HEK293 (cell line): ENCODE data around the gene TMEM179.

Experiments
- CTCF ChIP-seq: fragments of 450-650 bp; formaldehyde crosslinking; IDR thresholded peaks from 2 replicates; pipeline ENCODE4 v1.5.1; 2016; ENCODE audit warnings: missing biosample characterization, missing genetic modification characterization
- PRDM4 ChIP-seq: fragments of 450-650 bp; formaldehyde crosslinking; IDR thresholded peaks from 2 replicates; pipeline ENCODE4 v1.5.1; 2017; ENCODE audit warnings: missing biosample characterization, missing genetic modification characterization
- ZBTB6 ChIP-seq: fragments of 450-650 bp; formaldehyde crosslinking; IDR thresholded peaks from 2 replicates; pipeline ENCODE4 v1.5.1; 2017; ENCODE audit warnings: missing biosample characterization, missing genetic modification characterization
- ZNF366 ChIP-seq: fragments of 450-650 bp; formaldehyde crosslinking; conservative IDR thresholded peaks from 2 replicates; pipeline ENCODE4 v1.5.1; 2016; ENCODE audit warnings: missing biosample characterization, missing genetic modification characterization
- ZNF518A ChIP-seq: fragments of 450-650 bp; formaldehyde crosslinking; conservative IDR thresholded peaks from 2 replicates; pipeline ENCODE4 v1.5.1; 2016; ENCODE audit warnings: low read depth, missing biosample characterization, missing genetic modification characterization
- ZNF707 ChIP-seq: fragments of 450-650 bp; formaldehyde crosslinking; IDR thresholded peaks from 2 replicates; pipeline ENCODE4 v1.5.1; 2016; ENCODE audit warnings: missing biosample characterization, missing genetic modification characterization
- ZSCAN30 ChIP-seq: fragments of 450-650 bp; IDR thresholded peaks from 2 replicates; pipeline ENCODE4 v1.5.1; 2018; ENCODE audit warnings: missing biosample characterization, mild to moderate bottlenecking, missing genetic modification characterization, moderate library complexity

GRCh38 chr14:104573930-104574329 is 30.6 kb downstream of the TMEM179 start:
- TF ChIP-seq ZNF366 (tag by site-specific recombination) (no peak), PRDM4 (no peak), CTCF (tag by site-specific recombination) (no peak), ZBTB6 (tag by site-specific recombination) (no peak), ZNF518A (no peak), ZSCAN30 (no peak), ZNF707 (no peak)
